Left renal pelvis (tissue), 4 donors: ENCODE data around the gene CLIC1. TPM values are rescaled to one million over a fixed set of nuclear protein-coding genes. Genes with fewer than 3 reads are reported as not detected.

Source experiments
- DNase-seq, 4 donors: peaks; one replicate each; pipeline ENCODE4 v3.0.0-alpha.2; 2013; ENCODE audit warnings: low read depth in 4 of 4, low spot score in 3 of 4
- polyA plus RNA-seq, 4 donors: library from polyadenylated mRNA; unstranded; fragments of 120-200 nt; gene quantifications; one replicate each; pipeline ENCODE4 v1.2.1, GENCODE V29; 2013; ENCODE audit not compliant: insufficient read length in 4 of 4

Gene CLIC1
- polyA plus RNA-seq = 100 to 1,000 TPM; 201 to 309 (median 278) TPM

DNA sequence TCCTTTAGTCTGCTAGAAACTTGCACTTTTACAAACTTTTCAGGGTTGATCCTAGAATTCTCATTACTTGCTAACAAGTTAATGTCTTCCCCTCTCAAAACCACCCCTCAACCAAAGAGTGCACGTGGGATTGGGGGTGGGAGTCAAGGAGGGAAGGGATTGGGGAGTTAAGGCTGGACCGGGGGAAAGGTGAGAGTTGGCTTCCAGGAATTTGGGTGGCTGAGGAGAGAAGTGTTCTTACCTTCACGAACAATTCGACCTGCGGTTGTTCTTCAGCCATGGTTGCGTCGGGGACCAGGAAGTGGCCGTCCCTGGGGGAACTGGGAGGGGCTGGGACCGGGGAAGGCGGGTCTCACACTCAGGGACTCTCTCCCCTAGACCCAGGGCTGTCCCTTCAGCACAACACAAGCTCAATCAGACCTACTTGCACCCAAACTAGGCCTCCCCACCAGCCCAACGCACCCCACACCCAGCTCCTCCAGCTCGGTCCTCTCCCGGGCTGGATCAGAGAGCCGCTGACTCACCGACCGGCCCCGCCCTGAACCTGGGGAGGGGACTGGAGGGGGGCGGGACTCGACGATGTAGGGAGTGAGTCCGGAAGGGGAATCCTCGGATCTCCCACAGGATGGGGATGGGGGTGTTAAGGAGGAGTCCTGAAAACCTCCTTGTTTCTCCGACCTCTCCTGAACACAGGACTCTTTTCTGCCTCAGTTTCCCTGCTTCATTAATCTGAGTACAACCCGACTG, at the start of gene CLIC1:
TSS of gene CLIC1 (minus strand) at position 510 of the 747 bp plus-strand sequence. CDS start at position 280, 230 bp downstream.
- DNase-seq = peak in 1 of 4 donors; percentile 54

DNA sequence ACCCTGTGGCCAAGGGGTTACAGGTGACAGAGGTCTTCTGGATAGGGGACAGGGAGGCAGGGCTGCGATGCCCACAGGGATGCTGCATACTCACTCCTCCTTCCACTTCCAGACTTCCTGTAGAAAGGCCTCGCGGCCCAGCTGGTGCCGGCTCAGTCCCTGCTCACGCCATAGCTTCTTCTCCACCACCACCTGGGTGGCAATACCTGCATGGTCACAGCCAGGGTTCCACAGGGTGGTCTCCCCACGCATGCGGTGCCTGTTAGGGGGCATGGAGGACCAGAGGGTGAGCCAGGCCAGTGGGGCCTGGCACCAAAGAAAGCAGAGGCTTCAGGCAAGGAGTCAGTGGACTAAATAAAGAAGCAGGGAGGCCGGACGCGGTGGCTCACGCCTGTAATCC, 49.1 kb upstream of the CLIC1 start:
- no peak for DNase-seq

DNA sequence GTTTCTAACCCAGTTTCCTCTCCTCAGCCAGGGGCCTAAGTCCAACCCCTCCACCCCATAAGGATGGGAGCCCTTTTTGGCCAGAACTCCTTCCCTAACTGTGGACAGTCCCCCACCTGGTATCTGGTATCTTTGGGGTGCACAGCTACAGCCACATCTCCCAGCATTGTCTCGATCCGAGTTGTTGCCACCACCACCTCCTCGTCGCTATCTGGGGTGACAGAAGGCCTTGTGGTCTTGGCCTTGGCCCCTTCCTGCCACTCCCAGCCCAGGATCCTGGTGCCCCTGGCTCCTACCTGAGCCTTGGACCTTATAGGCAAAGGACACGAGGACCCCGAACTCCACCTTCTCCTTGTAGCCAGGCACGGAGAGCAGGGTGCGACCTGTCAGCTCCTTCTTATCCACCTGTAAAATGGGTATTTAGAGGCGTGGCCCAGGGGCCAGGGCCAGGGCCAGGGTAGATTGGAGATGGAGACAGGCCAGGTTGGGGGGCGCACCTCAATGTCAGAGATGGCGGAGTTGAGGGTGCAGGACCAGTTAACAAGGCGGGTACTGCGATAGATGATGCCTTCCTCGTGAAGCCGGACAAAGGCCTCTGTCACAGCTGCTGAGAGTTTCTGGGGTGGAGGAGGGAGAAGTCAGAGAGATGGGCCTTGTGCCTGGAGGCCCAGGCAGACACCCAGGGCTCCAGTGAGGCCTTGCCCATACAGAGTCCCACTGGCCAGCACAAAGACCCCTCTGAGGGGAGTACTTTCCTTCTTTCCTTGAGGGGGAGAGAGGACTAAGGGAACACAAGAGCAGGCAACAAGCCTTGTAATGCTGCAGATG, 48.0 kb upstream of the CLIC1 start:
- no peak for DNase-seq

DNA sequence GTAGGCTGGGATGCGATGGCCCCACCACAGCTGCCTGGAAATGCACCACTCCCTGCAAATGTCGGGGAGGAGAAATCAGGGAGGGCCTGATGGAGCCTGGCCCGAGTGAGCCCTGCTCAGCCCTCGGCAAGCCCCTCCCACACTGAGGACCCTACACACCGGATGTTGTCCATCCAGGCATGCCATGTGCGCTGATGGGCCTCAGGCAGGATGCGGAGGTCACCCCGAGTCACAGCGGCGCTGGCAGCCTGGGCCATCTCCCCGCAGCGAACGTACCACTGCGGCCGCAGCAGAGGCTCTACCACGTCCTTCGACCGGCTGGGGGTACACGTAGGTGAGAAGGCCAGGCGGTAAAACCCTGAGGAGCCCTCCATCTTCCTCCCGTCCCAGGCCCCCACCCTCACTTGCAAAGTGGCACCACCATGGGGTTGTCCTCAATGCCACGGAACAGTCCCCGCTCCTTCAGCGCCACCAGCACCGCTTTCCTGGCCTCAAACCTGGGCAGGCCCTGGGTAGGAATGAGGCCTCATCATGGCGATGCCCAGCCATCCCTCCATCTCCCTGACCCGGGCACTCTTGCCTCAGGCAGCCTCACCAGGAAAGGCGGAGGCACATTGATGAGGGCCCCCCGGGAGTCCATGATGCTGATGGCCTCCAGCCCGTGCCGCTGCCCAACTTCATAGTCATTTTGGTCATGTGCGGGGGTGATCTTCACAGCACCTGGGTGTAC, 46.0 kb upstream of the CLIC1 start:
- DNase-seq = no peak

DNA sequence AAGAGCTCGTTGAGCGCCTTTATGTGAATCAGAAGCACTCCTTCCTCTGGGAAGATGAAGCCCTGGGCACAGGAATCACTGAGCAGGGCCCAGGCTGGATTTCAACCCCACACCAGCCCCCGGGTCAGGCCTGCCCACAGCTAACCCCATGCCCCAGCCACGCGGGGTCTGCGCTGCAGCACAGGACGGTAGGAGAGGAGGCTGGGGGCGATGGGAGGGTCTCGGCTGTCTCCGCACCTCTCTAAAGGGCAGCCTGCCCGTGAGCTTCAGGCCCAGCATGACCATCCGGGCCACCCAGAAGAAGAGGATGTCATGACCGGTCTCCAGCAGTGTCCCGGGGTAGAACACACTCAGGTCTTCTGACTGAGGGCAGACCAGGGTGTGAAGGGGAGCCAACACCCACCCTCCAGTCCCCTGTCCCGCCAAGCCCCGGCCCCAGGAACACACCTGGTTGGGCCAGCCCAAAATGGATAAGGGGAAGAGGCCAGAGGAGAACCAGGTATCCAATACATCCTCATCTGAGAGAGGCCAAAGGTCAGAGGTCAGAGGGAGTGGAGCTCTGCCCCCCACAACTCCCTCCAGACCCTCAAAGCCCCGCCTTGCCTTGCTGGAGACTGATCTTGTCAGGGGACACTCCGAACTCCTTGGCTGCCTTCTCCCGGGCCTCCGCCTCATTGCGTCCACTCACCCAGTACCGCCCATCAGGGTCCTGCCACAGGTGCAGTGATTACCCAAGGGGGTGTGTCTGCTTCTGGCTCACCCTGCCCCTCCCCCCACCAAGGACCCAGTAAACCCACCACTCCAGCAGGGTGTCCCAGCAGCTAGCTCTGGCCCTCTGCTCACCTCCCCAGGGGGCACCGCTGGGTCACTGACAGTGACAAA, 45.2 kb upstream of the CLIC1 start:
- no peak for DNase-seq

DNA sequence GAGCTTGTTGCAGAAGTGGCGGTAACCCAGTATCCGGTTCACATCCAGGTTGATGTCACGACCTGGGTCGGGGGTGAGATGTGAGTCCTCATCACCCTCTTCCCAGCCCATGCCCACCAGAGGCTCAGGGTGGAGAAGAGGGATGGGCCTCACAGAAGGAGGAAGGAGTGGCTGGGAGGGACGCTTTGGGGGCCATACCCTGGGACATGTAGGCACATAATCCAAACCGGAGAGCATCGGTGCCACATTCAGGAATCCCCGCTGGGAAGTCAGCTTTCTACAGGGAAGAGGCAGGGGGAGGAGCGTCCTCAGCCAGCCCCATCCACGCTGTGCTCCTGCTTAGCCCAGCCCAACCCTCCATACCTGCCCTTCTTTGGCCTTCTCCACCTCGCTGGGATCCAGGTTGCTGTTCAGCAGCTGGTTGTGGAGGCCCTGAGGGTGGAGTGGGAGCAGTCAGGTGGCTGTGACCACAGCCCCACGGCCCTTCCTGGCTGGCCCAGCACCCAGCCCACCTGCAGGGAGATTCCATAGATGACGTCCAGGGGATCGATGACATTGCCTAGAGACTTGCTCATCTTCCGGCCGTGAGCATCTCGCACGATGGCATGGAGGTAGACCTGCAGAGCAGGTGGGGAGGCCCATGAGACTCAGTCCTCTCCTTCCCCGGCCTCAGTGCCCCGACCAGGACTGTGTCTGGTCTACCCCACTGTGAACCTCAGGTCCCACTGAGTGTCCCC, 44.3 kb upstream of the CLIC1 start:
- DNase-seq = no peak

DNA sequence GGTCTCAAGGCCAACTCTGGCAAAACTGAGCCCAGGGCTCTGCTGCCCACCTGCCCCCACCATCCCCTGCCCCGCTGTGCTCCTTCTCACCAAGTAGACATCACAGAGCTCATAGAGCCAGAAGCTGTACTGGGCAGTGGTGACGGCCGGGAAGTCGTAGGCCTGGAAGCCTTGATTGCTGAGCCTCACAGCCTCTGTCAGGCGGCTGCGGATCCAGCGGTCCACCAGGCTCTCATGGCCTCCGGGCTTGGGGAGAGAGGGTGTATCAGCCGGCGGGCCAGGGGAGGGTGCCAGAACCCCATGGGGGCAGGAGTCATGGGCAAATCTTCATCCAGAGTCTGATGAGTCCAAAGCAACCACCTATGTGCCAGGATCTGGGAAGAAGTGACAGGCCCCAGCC, 43.6 kb upstream of the CLIC1 start:
- no peak for DNase-seq

DNA sequence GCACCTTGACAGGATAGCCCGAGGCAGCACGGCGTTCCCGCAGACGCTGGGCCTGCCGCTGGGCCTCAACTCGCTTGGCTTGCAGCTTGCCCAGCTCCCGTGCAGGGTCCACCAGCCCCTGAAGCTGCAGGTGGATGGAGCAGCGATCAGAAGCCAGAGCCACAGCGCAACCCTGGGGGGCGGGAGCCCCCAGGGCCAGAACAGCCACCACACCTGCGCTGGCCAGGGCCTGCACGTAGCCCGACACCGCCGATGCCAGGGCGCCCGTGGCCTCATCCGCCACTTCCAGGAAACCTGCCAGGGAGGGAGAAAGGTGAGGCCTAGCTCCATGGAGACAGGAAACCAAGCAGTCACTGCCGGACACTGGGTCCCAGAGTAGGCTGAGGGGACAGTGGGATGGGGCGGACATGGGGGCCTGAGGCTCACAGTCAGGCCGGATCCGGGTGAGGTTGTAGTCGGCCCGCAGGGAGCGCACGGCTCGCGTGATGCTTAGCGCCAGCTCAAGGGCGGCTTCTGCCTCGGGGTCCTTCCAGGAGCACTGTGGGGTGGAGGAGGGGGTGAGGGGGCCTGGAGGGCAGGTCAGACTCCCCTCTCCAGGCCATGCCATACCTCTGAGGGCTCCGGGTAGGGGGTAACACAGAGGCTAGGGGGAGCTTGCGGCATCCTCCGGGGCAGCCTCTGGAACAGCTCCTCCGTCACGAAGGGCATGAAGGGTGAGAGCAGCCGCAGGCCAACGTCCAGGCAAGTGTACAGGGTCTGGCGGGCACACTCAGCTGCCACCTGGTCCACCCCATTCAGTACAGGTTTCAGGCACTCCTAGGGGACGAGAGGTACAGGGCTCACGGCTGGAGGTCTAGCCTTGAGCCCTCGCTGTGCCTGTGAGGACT, 42.9 kb upstream of the CLIC1 start:
- no peak for DNase-seq

DNA sequence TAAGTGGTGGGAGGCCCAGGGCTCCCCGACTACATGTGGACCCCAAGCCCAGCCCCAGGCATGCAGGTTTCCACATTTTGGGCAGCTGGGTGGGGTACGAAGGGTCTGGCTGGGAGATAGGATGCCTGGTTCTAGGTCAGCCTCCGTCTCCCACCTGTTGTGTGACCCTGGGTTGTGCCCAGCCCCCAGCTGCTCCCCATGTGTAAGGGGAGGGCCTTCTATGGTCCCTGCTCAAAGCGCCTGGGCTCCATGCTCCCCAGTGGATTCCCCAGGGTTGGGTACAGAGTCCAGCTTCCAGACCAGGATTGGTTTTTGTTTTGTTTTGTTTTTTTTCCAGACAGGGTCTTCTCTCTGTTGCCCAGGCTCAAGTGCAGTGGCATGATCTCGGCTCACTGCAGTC, 41.9 kb upstream of the CLIC1 start:
- no peak for DNase-seq

DNA sequence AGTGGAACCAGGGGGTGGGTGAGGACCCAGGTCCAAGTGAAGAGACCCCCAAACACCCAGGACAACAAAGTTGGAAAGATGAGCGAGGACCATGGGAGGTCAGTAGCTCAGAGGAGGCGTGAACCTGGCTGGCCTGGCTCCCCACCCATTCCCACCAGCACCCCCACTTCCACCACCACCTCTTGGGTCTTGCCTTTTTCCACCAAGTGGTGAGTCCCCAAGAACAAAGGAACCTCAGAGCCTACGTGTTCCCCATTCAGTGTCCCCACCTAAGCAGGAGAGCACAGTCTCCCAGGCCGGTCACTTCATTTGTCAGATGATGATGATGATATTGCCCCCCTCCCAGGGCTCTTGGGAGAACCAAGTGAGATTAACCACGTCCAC, 41.3 kb upstream of the CLIC1 start:
- DNase-seq = no peak

DNA sequence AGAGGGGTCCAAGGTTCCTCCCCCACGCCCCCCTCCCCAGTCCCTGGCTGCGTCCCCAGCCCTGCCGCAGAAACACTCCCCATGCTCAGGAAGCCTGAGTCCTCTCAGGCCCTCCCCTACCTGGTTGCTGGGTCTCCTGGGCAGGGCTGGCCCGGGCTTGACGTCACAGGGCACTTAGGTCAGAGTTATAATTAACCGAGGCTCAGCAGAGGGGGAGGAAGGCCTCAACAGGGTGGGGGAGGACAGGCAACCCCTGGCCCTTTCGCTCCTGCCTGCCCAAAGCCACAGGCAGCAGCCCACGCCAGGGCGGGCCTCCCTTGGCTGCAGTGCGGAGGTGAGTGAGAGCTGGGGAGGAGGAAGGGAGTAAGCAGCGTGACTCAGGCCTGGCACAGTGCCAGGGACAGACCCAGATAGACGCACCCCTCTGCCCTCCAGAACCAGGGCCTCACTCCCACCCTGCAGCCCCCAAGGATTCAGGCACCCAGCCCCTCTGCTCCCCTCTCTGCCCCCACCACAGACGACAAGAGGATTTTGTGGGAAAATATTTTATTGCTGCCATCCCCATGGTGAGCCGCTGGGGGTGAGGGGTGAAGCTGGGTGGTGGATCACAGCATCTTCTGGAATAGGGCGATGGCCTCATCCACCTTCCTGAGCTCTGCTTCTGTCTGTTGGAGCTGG, 40.8 kb upstream of the CLIC1 start, which contains the start of gene VWA7:
TSS of gene VWA7 (minus strand) at position 340 of the 678 bp plus-strand sequence. CDS start 549 bp downstream, outside the sequence.
- peak; percentile 69 to 76 (median 75) for DNase-seq

DNA sequence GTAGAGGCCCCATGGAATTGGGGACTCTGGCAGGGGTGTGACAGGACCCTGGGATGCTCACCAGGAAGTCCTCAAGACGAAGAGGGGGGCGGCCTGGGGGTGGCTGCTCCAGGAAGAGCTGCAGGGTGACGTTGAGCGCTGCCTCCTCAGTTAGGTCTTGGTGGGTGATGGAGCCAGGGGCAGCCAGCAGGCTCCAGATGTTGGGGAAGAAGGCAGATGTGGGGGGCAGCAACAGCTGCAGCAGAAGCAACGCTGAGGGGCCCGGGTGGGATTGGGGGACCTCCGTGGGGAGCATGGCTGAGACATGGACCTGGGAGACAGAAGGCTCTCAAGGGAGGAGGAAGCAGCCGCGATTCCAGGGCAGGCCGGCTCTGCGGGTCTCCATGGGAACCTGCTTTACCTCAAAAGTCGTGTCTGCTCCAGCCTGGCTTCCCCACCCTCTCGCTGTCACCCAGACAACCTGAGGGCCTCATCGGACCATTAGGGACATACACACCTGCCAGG, 40.2 kb upstream of the CLIC1 start:
- DNase-seq = no peak

DNA sequence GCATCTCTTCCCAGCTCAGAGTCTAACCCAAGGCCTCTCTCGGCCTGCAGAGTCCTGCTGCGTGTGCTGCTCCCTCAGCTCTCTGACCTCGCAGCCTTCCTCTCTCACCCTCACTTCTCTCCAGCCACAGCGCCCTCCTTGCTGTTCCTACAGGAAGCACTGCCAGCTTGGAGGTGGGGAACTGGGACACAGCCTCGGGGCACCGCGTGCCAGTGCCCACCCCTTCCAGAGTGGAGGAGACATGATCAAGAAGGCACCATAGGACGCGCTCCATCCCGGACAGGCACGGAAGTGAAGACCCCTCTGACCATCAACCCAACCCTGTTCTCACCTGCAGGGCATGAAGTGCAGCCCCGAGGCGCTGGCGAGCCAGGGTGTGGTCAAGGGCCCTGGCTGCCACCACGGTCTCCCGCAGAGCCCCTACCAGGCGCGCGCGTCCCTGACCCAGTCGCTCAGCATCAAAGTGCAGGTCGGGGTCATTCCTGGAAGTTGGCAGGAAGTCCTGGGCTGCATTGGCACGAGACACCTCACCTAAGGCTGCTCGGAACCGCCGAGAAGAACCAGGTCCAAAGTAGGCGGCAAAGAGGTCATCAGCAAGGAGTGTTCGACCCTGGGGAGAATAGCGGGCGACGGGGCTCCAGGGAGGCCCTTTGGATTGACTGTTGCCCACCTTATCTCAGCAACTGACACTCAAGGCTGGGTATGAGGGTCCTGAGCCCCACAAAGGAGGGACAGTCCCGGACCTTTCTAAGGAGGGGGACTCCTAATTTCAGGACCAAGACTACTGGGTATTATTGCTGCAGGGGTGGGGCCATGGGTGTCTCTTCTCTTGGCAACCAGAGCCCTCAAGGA, 39.5 kb upstream of the CLIC1 start:
- no peak for DNase-seq

DNA sequence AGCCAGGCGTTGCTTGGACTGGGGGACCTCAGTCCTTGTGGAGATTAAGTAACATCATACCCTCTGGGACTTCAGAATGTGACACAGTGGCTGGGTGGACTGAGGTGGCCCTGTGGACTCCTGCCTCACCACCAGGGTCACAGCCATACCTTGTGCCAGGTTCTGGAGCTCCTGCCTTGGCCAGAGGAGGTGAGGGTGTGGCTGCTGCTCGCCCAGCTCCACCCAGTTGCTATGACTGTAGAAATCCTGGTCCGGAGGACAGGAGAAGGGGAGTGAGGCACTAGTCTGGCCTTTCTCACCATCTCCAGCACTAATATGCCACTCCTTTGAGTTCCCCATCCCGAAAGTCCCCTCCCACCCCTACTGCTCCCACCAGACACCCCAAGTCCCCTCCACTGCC, 38.9 kb upstream of the CLIC1 start:
- DNase-seq = no peak

DNA sequence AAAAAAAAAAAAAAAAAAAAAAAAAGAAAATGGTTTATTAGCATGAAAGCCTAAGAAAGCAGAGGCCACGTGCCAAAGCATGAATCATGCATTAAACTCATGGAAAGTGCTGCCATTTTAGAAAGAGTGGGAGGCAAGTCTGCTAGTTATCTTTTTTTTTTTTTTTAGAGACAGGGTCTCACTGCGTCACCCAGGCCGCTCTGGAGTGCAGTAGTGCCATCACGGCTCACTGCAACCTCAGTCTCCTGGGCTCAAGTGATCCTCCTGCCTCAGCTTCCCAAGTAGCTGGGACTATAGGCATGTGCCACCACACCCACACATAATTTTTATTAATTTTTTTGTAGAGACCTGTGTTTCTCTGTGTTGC, 35.6 kb upstream of the CLIC1 start:
- no peak for DNase-seq

DNA sequence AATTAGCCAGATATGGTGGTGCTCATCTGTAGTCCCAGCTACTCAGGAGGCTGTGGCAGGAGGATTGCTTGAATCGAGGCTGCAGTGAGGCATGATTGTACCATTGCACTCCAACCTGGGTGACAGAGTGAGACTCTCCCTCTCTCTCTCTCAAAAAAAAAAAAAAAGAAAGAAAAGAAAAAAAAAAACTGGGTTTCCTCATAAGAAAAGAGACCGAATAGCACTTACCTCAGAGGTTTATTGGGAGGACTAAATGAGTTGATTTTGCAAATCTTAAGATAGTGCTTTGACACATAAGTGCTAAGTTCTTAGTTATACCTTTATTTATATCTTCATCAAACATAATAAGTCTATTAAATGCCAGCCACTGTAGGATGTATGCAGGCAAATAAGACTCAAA, 34.5 kb upstream of the CLIC1 start:
- DNase-seq = no peak
